ENCODE results near the gene OTUD4. TPM values are rescaled to one million over a fixed set of nuclear protein-coding genes. Genes with fewer than 3 reads are reported as not detected.
A peak's percentile ranks its signal among the peaks of the same experiment; 100 is the strongest.

Gene OTUD4
- total and polyA plus RNA-seq, 2 donors (not counting 3 experiments of a cell fraction or from before 2014, with no cell fraction given), result 12.6 to 40.9 TPM

DNA sequence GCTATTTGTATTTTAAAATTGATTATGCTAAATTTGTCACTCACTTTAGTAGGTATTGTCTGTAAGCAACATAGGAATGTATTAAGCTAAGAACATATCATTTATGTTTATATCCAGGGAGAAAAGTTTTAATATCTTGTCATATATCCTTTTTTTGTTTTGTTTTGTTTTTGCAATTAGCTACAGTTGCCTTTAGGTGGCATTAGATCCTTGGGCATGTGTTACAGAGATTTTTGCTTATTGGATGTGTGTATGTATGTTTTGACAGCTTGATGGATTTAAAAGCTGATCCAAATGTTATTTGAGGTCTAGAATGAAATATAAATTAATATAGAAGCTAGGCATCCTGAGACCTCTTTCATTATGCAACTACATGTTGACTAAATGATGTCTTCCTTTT, 36.1 kb upstream of the OTUD4 start:
- DNase-seq (ENCODE audit: low read depth, low spot score), result peak; percentile 64
- FAIRE-seq, result peak; percentile 40
- Histone ChIP-seq H3K4me3 (replicated peaks in 1 of 3; ENCODE audit: insufficient read depth in 1 of 3, low read depth in 1 of 3, low read length in 3 of 3) (no peak overlapping the region), H3K27me3 (ENCODE audit: control insufficient read depth in 2 of 2, insufficient read depth in 2 of 2, low read length in 2 of 2) (peaks cover 4 to 5% of the 10 kb centered on the region in 2 experiments), H3K27ac (ENCODE audit: insufficient read depth, low read depth, low read length) (no peak overlapping the region), H3K4me1 (ENCODE audit: control insufficient read depth, extremely low read depth, insufficient read depth, low read length) (peaks cover 4% of the 10 kb centered on the region), H3K9me3 (replicated peaks; ENCODE audit: control insufficient read depth, insufficient read depth, low read length) (no peaks in the 10 kb centered on the region), H3K36me3 (ENCODE audit: control insufficient read depth in 2 of 2, extremely low read depth in 1 of 2, insufficient read depth in 2 of 2, low read length in 2 of 2) (no peaks in the 10 kb centered on the region), H3K79me2 (ENCODE audit: control insufficient read depth, insufficient read depth, low read length) (no peaks in the 10 kb centered on the region), H3K9ac (replicated peaks; ENCODE audit: extremely low read depth, insufficient read depth, low read length) (no peak overlapping the region), H4K20me1 (replicated peaks; ENCODE audit: control insufficient read depth, extremely low read depth, insufficient read depth, low read length) (no peaks in the 10 kb centered on the region), H3K4me2 (ENCODE audit: insufficient read depth, low read length) (no peak overlapping the region), H2AFZ (ENCODE audit: low read depth, low read length) (no peak overlapping the region), H3K9me1 (replicated peaks; ENCODE audit: control insufficient read depth, extremely low read depth, insufficient read depth, low read length) (no peaks in the 10 kb centered on the region)
- intact Hi-C loops (cut with micrococcal nuclease) (loop anchor here (1.0 to 5.0 kb wide), 5 partner anchors 18 to 401 kb away; partner anchors contain the start of gene SMAD1), dilution Hi-C loops (cut with MboI; ENCODE audit: extremely low pct_ligation_motif_present, low sequenced_read_pairs) (no loop called here)
- CTCF ChIA-PET, result interaction anchor here (0.6 to 3.7 kb wide), 29 partner anchors 12 to 1881 kb away, joined by 3 to 197 read pairs (median 4); partner anchors contain the start of genes ABCE1, ANAPC10, MMAA and SMAD1
- no TSS peak for BruUV-seq (replicated peaks)
- POLR2A ChIA-PET, result no interaction called here
- no peak for TF ChIP-seq GATA2 (IDR thresholded peaks at IDR 0.05; ENCODE audit: insufficient read depth, insufficient read length, low read depth, low read length)
- TF ChIP-seq, protein P1, sequence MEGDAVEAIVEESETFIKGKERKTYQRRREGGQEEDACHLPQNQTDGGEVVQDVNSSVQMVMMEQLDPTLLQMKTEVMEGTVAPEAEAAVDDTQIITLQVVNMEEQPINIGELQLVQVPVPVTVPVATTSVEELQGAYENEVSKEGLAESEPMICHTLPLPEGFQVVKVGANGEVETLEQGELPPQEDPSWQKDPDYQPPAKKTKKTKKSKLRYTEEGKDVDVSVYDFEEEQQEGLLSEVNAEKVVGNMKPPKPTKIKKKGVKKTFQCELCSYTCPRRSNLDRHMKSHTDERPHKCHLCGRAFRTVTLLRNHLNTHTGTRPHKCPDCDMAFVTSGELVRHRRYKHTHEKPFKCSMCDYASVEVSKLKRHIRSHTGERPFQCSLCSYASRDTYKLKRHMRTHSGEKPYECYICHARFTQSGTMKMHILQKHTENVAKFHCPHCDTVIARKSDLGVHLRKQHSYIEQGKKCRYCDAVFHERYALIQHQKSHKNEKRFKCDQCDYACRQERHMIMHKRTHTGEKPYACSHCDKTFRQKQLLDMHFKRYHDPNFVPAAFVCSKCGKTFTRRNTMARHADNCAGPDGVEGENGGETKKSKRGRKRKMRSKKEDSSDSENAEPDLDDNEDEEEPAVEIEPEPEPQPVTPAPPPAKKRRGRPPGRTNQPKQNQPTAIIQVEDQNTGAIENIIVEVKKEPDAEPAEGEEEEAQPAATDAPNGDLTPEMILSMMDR (IDR thresholded peaks at IDR 0.05; ENCODE audit: extremely low read depth in 1 of 2, insufficient read depth in 1 of 2, low read depth in 1 of 2, low read length in 2 of 2), result peak; percentile 28 to 34

DNA sequence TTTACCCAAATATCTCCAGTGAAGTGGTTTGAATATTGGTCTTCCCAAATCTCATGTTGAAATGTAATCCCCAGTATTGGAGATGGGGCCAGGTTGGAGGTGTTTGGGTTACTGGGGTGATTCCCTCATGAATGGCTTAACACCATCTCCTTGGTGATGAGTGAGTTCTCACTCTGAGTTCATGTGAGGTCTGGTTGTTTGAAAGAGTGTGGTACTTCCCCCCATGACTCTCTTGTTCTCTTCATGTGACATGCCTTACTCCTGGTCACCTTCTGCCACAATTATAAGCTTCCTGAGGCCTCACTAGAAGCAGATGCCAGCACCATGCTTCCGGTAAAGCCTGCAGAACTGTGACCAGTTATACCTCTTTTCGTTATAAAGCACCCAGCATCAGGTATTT, 32.9 kb upstream of the OTUD4 start:
- peaks cover 4 to 5% of the 10 kb centered on the region in 2 experiments for H3K27me3 ChIP-seq (ENCODE audit: control insufficient read depth in 2 of 2, insufficient read depth in 2 of 2, low read length in 2 of 2)
- dilution Hi-C loops (cut with MboI; ENCODE audit: extremely low pct_ligation_motif_present, low sequenced_read_pairs) (no loop called here), intact Hi-C loops (cut with micrococcal nuclease) (no loop called here)
- no peak overlapping the region for H3K9ac ChIP-seq (replicated peaks; ENCODE audit: extremely low read depth, insufficient read depth, low read length)
- H3K9me1 ChIP-seq (replicated peaks; ENCODE audit: control insufficient read depth, extremely low read depth, insufficient read depth, low read length), result no peaks in the 10 kb centered on the region
- H3K9me3 ChIP-seq (replicated peaks; ENCODE audit: control insufficient read depth, insufficient read depth, low read length), result no peaks in the 10 kb centered on the region
- no peaks in the 10 kb centered on the region for H3K36me3 ChIP-seq (ENCODE audit: control insufficient read depth in 2 of 2, extremely low read depth in 1 of 2, insufficient read depth in 2 of 2, low read length in 2 of 2)
- no peak overlapping the region for H3K27ac ChIP-seq (ENCODE audit: insufficient read depth, low read depth, low read length)
- no peak overlapping the region for H3K4me3 ChIP-seq (replicated peaks in 1 of 3; ENCODE audit: insufficient read depth in 1 of 3, low read depth in 1 of 3, low read length in 3 of 3)
- peaks cover 4% of the 10 kb centered on the region for H3K4me1 ChIP-seq (ENCODE audit: control insufficient read depth, extremely low read depth, insufficient read depth, low read length)
- H2AFZ ChIP-seq (ENCODE audit: low read depth, low read length), result no peak overlapping the region
- TF ChIP-seq, protein P2, sequence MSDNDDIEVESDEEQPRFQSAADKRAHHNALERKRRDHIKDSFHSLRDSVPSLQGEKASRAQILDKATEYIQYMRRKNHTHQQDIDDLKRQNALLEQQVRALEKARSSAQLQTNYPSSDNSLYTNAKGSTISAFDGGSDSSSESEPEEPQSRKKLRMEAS (IDR thresholded peaks at IDR 0.05; ENCODE audit: insufficient read depth, insufficient read length), result no peak
- no peaks in the 10 kb centered on the region for H3K79me2 ChIP-seq (ENCODE audit: control insufficient read depth, insufficient read depth, low read length)
- ChIA-PET POLR2A (no interaction called here), CTCF (interaction anchor here (2.2 kb wide), 1 partner anchor 404 kb away, joined by 8 read pairs; no protein-coding TSS in a partner anchor)
- no peak overlapping the region for H3K4me2 ChIP-seq (ENCODE audit: insufficient read depth, low read length)
- DNase-seq (ENCODE audit: low read depth, low spot score) (no peak), FAIRE-seq (no peak)
- BruUV-seq (replicated peaks), result no TSS peak
- no peaks in the 10 kb centered on the region for H4K20me1 ChIP-seq (replicated peaks; ENCODE audit: control insufficient read depth, extremely low read depth, insufficient read depth, low read length)

Measured in endothelial cell of umbilical vein (primary cell).